Right kidney (tissue), 9 donors: ENCODE measurements around the gene FKBP1C.
"Not testable (repeated sequence)": the region's sequence is repeated elsewhere in the genome, so short reads cannot be mapped to it uniquely, and the experiment has no call there.

Experiments
- DNase-seq: peaks from one replicate; pipeline ENCODE4 v3.0.0-alpha.2; 2016
- long read RNA-seq, 8 donors: transcript quantifications; one replicate each; lab custom pipeline, GENCODE V29; 2026

FKBP1C gene
- long read RNA-seq, donor 1, transcript FKBP1C-201 (1 exons, 1,579 nt) = major isoform, 24 of 24 reads
- long read RNA-seq, donor 1, partial matches to known transcripts = 0 of 24 reads
- long read RNA-seq, donor 1, other reads (novel, unspliced or antisense) = 0 of 24 reads
- long read RNA-seq, donor 2, transcript FKBP1C-201 (1 exons, 1,579 nt) = major isoform, 11 of 11 reads
- long read RNA-seq, donor 2, partial matches to known transcripts = 0 of 11 reads
- long read RNA-seq, donor 2, other reads (novel, unspliced or antisense) = 0 of 11 reads
- long read RNA-seq, donor 3, transcript FKBP1C-201 (1 exons, 1,579 nt) = major isoform, 15 of 15 reads
- long read RNA-seq, donor 3, partial matches to known transcripts = 0 of 15 reads
- long read RNA-seq, donor 3, other reads (novel, unspliced or antisense) = 0 of 15 reads
- long read RNA-seq, donor 4, transcript FKBP1C-201 (1 exons, 1,579 nt) = major isoform, 20 of 20 reads
- long read RNA-seq, donor 4, partial matches to known transcripts = 0 of 20 reads
- long read RNA-seq, donor 4, other reads (novel, unspliced or antisense) = 0 of 20 reads
- long read RNA-seq, donor 5, transcript FKBP1C-201 (1 exons, 1,579 nt) = major isoform, 28 of 28 reads
- long read RNA-seq, donor 5, partial matches to known transcripts = 0 of 28 reads
- long read RNA-seq, donor 5, other reads (novel, unspliced or antisense) = 0 of 28 reads
- long read RNA-seq, donor 6, transcript FKBP1C-201 (1 exons, 1,579 nt) = major isoform, 26 of 26 reads
- long read RNA-seq, donor 6, partial matches to known transcripts = 0 of 26 reads
- long read RNA-seq, donor 6, other reads (novel, unspliced or antisense) = 0 of 26 reads
- long read RNA-seq, donor 7, transcript FKBP1C-201 (1 exons, 1,579 nt) = major isoform, 31 of 31 reads
- long read RNA-seq, donor 7, partial matches to known transcripts = 0 of 31 reads
- long read RNA-seq, donor 7, other reads (novel, unspliced or antisense) = 0 of 31 reads
- long read RNA-seq, donor 8, transcript FKBP1C-201 (1 exons, 1,579 nt) = major isoform, 11 of 11 reads
- long read RNA-seq, donor 8, partial matches to known transcripts = 0 of 11 reads
- long read RNA-seq, donor 8, other reads (novel, unspliced or antisense) = 0 of 11 reads

DNA sequence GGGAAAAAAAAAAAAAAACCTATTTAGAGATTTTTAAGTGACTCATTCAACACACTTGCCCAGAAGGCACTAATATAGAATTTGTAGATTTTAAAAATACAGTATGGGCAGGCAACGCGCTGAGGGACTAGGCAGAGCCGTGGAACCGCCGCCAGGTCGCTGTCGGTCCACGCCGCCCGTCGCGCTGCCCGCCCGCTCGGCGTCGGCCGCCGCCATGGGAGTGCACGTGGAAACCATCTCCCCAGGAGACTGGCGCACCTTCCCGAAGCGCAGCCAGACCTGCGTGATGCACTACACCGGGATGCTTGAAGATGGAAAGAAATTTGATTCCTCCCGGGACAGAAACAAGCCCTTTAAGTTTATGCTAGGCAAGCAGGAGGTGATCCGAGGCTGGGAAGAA is at the start of gene FKBP1C:
FKBP1C (plus strand) TSS at position 127 of the 400 bp plus-strand sequence.
- not testable (repeated sequence) for DNase-seq

DNA sequence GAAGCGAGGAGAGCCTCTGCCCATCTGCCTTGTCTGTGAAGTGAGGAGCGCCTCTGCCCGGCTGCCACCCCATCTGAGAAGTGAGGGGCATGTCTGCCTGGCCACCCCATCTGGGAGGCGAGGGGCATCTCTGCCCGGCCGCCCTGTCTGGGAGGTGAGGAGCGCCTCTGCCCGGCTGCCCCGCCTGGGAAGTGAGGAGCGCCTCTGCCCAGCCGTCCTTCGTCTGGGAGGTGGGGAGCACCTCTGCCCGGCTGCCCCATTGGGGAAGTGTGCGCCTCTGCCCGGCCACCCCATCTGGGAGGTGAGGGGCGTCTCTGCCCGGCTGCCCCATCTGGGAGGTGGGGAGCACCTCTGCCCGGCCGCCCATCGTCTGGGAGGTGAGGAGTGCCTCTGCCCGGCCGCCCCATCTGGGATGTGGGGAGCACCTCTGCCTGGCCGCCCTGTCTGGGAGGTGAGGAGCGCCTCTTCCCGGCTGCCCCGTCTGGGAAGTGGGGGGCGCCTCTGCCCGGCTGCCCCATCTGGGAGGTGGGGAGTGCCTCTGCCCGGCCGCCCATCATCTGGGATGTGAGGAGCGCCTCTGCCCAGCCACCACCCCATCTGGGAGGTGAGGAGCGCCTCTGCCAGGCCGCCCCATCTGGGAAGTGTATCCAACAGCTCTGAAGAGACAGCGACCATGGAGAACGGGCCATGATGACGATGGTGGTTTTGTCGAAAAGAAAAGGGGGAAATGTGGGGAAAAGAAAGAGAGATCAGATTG is 47.0 kb upstream of the FKBP1C start:
- not testable (repeated sequence) for DNase-seq

DNA sequence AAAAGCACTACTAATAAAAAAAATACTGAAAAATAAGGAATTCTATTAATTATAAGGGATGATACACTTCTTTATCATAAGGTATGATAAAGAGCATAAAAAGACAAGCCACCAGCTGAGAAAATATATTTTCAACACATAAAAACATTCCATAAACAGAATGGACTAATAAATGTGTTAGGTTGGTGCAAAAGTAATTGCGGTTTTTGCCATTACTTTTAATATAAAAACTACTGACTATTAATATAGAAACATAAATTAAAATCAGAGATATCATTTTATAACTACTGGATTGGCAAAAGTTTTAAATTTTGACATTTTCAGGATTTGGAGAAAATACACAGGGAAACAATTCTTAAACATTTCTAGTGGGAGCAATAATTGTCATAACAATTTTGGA is 37.1 kb upstream of the FKBP1C start:
- no peak for DNase-seq

DNA sequence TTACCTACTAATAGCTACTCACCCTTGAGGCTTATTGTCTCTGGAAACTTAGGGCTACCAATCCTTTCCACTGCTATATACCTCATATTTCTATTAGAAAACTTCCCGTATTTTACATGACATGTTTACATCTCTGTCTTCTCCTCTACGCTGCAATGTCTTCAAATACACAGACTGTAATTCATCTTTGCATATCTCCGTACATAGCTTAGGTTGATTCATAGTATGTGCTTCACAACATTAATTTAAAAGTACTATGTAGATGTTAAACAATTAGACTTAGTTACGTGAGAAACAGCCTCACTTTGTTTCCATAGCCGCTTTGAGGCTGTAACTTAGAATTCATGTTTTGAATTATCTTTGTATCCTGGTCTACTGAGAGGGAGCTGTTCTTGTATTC is 35.1 kb upstream of the FKBP1C start:
- no peak for DNase-seq

DNA sequence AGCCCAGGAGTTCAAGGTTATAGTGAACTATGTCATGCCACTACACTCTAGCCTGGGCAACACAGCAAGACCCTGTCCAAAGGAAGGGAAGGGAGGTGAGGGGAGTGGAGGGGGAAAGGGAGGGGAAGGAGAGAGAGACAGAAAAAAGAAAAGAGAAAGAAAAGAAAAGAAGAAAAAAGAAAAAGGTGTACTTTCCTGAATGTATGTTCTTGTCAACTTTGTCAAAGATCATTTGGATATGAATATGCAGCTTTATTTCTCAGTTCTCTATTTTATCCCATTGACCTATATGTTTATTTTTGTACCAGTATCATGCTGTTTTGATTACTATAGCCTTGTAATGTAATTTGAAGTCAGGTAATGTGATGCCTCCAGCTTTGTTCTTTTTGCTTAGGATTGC is 30.9 kb upstream of the FKBP1C start:
- DNase-seq = no peak

DNA sequence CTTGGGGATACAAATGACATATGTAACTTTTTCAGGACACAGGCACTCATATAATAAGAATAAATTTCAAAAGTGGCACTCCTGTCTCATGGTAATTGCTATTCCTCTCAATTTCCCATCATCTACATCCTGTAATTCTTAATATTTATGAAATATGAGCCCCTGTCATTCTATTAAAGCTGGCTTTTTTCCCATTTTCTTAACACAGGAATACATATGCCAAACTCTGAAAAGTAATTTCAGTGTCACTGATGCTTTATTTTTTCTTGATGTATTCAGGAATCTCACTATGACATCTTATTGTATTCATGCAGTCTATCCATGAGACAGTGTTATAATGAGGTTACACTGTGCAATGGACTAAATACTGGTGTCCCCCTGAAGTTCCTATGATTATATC is 24.3 kb upstream of the FKBP1C start:
- no peak for DNase-seq

DNA sequence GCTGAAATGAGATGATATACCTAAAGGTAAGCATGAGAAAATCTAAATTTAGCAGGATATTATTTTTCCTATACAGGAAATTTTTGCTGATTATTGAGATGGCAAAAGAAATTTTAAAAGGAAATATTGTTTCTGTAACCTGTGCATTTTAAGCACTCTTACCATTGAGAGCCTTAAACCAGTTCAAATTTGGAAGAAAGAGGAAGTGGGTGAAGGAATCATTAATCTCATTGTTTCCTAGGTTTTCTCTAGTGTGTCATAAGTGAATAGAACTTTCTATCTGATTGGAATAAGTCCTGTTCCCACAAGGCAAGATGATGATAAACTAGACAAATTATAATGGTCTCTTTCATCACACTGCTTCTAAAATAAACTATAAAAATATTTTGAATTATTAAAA is 22.4 kb upstream of the FKBP1C start:
- no peak for DNase-seq

DNA sequence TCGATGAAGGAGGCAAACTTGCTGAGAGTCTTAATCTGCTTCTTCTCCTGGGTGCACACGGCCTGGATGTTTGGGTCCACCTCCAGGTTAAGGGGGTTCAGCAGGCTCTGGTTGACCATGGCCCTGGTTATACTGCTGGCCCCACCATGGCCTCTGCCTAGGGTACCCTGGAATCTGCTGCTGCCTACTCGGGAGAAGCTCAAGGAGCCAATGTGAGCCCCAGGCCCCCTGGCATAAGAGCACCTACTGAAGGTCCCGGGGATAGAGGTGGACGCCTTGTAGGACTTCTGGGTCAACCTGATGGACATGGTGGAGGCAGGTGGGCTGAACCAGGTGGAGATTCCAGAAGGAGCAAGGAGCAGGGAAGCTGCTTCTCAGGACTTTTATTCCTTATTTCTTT is 17.9 kb upstream of the FKBP1C start:
- no peak for DNase-seq

DNA sequence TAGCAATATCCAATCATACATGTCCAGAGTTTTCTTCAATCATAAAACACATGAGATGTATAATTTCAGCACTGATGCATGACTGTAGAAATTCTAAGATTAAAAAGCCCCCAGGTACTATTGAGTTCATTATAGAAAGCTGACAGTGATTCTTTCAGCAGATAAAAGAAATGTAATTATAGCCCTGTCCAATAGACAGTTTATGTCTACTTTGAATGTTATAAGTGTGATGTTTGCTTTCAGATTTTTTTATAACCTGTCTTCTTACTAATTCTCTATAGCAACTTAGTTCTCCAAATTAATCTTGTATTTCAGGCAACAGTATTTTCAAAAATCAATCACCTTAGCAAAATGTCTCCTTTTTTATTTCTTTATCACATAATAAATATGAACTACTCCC is 13.5 kb upstream of the FKBP1C start:
- no peak for DNase-seq

DNA sequence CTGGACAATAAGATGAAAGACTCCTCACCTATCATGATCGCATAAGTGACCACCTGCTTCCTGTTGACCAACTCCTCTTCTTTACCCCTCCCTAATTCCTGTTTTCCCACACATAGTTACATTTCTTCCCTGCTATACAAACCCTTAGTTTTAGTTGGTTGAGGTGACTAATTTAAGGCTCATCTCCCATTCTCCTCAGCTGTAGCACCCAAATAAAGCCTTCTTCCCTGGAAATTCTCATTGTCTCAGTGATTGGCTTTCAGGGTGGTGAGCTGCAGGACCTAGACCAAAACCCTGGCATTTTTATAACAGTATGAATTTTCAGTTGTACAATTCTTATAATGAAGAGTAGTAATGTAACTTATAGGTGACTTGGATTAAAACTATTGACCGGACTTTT is 2.1 kb downstream of the FKBP1C start:
- DNase-seq = no peak

DNA sequence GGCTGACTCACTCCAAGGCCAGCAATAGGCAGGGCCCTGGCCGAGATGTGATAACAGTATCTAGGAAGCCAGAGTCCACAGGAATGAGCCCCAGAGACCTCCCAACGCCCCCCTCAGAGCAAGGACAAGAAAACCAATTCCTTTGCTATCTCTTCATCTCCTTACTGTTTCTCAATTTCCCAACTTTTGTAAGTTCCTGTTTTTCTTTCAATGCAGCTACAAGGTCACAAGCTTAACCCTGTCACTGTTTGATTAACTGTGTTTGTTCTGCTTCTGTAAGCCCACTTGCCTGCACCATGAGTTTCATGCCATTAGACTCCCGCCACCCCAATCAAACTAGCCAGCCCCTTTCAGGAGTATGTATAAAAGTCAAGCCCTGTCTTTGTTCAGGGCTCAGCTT is 3.5 kb downstream of the FKBP1C start:
- no peak for DNase-seq

DNA sequence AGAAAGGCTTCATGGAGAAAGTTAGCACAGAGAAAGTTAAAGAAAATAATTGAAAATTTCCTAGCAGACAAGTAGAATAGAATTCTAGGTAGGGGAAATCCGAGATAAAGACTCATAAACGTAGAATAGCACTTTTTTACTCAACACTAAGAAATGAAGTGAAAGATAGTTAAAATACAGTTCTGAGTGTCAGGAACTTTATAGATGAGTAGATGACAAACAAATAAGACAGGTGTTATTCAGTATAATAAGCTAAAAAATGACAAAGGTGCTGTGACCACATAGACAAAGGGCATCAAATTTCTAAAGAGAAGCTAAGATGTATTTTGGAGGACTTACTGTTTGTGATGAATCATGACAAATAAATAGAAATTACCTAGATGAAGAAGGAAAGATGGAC is 12.9 kb downstream of the FKBP1C start:
- DNase-seq = no peak

DNA sequence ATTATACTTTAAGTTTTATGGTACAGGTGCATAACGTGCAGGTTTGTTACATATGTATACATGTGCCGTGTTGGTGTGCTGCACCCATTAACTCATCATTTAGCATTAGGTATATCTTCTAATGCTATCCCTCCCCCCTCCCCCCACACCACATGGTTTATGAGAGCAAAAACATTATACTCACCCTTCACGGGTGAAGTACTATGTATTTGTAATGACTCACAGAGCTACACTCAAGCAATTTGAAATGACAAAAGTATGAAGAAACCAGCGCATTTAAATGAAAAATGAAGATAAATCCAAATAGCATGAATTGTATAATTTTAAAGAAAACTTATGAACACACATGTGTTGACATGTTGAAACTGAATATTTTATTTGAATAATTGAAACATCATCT is 14.7 kb downstream of the FKBP1C start:
- DNase-seq = not testable (repeated sequence)

DNA sequence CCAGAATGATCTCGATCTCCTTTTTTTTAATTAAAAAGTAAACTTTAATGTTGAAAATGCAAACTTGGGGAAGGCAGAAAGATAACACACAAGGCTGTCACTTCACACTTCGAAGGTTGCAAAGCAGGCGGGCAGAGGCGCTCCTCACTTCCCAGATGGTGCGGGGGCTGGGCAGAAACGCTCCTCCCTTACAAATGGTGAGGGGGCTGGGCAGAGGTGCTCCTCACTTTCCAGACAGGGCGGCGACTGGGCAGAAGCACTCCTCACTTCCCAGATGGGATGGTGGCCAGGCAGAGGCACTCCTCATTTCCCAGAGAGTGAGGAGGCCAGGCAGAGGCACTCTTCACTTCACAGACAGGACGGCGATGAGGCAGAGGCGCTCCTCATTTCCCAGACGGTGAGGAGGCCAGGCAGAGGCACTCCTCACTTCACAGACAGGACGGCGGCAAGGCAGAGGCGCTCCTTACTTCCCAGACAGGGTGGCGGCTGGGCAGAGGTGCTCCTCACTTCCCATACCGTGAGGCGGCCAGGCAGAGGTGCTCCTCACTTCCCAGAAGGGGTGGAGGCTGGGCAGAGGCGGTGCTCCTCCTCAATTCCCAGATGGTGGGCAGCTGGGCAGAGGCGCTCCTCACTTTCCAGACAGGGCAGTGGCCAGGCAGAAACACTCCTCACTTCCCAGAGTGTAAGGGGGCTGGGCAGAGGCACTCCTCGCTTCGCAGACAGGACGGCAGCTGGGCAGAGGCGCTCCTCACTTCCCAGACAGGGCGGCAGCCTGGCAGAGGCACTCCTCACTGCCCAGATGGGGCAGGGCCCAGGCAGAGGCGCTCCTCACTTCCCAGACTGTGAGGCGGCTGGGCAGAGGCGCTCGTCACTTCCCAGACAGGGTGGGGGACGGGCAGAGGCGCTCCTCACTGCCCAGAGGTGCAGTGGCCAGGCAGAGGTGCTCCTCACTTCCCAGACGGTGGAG is 16.9 kb downstream of the FKBP1C start:
- not testable (repeated sequence) for DNase-seq

DNA sequence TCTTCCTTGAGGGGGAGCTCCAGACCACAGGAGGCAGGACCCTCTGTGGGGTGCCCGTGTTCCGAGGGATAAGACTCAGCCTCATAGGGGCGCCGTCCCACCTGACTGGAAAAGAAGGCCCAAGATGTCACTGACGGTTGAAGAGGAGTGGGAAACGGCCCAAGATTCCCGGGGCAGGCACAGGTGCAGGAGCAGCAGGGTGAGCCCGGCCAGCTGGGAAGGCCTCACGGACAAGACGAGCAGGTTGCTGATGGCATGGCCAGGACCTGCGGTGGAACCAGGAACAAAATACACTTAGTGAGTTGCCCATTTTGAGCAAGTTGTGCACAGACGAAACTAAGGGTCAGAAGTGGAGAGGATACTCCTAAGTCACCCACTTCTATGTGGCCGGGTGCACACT is 18.8 kb downstream of the FKBP1C start:
- DNase-seq = not testable (repeated sequence)

DNA sequence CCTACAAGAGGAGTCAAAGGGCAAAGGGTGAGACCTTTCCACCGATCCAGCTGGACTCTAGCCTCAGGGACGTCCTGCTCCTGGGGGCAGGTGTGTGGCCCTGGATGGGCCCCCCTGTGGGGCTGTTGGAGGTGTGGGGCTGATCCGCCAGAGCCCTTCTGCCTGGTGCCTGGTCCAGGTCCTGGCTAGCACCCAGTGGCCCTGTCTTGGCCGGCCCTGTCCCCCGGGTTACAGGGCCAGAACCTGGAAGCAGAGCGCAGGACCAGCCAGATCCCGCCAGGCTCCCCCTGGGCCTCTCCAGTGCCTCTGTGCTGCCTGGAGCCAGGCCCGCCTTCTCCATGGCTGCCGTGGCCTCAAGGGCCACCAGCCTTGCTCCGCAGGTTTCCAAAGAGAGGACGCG is 19.2 kb downstream of the FKBP1C start:
- not testable (repeated sequence) for DNase-seq

DNA sequence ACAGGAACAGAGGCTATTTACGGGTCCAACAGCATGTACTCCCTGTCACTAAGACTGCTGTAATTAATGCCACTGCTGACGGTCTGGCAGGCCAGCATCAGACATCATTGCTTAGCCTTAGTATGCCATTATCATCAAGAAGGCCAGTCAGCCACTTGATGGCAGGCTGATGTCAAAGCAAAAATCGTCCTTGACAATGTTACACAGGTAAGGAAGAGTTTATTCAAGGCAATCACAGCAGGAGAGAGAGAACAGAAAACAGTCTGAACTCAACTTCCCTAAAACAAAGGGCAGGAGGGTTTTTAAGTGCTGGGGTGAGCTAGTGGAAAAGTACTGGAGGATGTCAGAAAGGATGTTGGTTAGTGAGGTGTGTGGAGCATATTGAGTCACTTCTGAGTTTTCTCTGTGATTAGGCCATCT is 25.1 kb downstream of the FKBP1C start:
- no peak for DNase-seq

DNA sequence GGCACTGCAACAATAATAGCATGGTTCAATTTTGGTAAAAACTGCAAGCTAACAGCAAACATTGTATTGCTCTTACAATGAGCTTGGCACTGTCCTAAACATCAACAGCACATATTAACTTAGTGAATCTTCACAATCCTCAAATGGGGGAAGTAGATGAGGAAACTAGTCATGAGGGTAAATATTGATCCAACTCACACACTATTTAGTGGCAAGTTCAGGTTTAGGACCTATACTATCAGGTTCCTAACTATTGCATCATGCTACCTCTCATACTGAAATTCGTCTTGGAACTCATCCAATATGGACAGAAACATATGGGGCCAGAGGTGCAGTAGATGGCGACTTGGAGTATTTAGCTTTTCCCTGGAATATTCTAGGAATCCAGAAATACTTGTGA is 34.2 kb downstream of the FKBP1C start:
- DNase-seq = no peak

DNA sequence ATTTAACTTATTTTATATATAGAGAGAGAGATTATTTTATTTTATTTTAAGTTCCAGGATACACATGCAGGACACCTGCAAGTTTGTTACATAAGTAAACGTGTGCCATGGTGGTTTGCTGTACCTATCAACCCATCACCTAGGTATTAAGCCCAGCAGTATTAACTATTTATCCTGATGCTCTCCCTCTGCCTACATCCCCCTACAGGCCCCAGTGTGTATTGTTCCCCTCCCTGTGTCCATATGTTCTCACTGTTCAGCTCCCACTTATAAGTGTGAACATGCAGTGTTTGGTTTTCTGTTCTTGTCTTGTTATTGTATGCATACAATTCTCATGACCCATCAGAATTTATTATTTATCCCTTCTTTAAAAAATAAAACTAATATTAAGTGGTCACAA is 34.6 kb downstream of the FKBP1C start:
- DNase-seq = no peak

DNA sequence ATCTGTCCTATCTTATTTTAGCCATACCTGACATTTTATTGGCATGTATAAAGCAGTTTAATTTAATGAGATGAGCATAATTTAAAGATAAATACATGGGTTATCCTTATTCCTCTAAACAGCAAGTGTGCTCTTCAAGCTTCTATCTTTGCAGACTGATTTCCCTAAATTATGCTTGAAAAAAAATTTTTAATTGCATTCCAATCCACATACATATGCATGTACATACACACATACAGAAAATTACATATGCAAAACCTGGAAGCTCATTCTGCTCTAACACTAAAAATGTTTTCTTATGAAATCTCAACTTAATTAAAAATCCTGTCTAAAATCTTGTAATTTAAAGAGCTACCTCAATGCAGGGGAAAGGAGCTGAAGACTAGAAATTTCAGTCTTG is 35.3 kb downstream of the FKBP1C start:
- DNase-seq = no peak

DNA sequence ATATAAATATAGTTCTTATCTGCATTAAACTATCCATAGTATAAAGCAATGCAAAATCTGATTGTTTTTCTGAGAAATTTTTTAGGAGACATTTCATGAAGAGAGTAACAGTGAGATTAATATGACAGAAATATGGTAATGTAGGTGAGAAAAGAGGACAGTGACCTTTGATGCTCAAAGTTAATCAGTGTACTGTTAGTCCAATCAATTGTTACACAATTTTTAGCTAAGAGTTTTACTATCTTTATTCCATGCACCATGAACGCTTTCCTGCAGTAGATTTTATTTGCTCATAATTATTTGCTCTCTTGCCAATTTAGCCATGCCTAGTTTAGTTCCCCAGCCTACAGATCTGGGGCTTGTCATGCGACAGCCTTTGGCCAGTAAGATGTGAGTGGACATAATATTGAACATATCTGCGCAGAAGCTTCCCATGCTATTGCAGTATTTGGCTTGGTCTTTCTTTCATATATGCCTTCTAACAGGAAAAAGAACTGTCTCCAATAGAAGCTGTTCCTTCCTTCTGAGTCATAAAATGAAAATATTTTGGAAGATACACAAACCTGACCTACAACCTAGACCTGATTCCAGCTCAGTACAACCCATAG is 38.7 kb downstream of the FKBP1C start:
- DNase-seq = no peak
